ENCODE data around the gene KRT25.

- no peak for TF ChIP-seq POLR2A (IDR thresholded peaks at IDR 0.05)
- no peak for TF ChIP-seq CTCF (IDR thresholded peaks at IDR 0.05)
- no peak for TF ChIP-seq POLR2AphosphoS5 (IDR thresholded peaks at IDR 0.05)
- TF ChIP-seq EP300 (IDR thresholded peaks at IDR 0.05; ENCODE audit: low read depth), result no peak
Observed at GRCh38 chr17:40795019-40795667, 40.0 kb upstream of the KRT25 start.

Measured in transverse colon (tissue), 4 donors.